HEK293T (cell line): ENCODE measurements around the gene POGZ.

Experiments used
- ARNT ChIP-seq: fragments of 450-650 bp; IDR thresholded peaks from 2 replicates; pipeline ENCODE4 v1.6.1; 2017; ENCODE audit warnings: mild to moderate bottlenecking
- BHLHE40 ChIP-seq: fragments of 450-650 bp; IDR thresholded peaks from 2 replicates; pipeline ENCODE4 v1.6.1; 2016; ENCODE audit warnings: mild to moderate bottlenecking, moderate library complexity, borderline replicate concordance
- ELF4 ChIP-seq: fragments of 450-650 bp; IDR thresholded peaks from 2 replicates; pipeline ENCODE4 v1.6.1; 2017; ENCODE audit warnings: antibody characterized with exemption
- FOXK2 ChIP-seq: fragments of 450-650 bp; IDR thresholded peaks from 2 replicates; pipeline ENCODE4 v1.6.1; 2016; ENCODE audit warnings: mild to moderate bottlenecking
- FOXM1 ChIP-seq: fragments of 450-650 bp; IDR thresholded peaks from 2 replicates; pipeline ENCODE4 v1.6.1; 2017; ENCODE audit warnings: mild to moderate bottlenecking, borderline replicate concordance
- LEF1 ChIP-seq: fragments of 450-650 bp; IDR thresholded peaks from 2 replicates; pipeline ENCODE4 v1.6.1; 2017; ENCODE audit warnings: mild to moderate bottlenecking, borderline replicate concordance
- NFRKB ChIP-seq: fragments of 450-650 bp; IDR thresholded peaks from 2 replicates; pipeline ENCODE4 v1.6.1; 2016; ENCODE audit warnings: mild to moderate bottlenecking, moderate library complexity
- SP1 ChIP-seq: fragments of 450-650 bp; IDR thresholded peaks from 2 replicates; pipeline ENCODE4 v1.6.1; 2017
- SUZ12 ChIP-seq: fragments of 450-650 bp; IDR thresholded peaks from 2 replicates; pipeline ENCODE4 v1.6.1; 2016; ENCODE audit warnings: mild to moderate bottlenecking

- TF ChIP-seq BHLHE40 (no peak), FOXM1 (no peak), ELF4 (peak; percentile 81), ARNT (no peak), FOXK2 (no peak), LEF1 (no peak), SP1 (no peak), NFRKB (no peak), SUZ12 (no peak)
Measured at GRCh38 chr1:151399324-151400171, 59.7 kb downstream of the POGZ start, which contains the start of gene PSMB4.
